ENCODE measurements around the gene PPP1R15A. TPM values are rescaled to one million over a fixed set of nuclear protein-coding genes. Genes with fewer than 3 reads are reported as not detected.
"Not testable (repeated sequence)": the region's sequence is repeated elsewhere in the genome, so short reads cannot be mapped to it uniquely, and the experiment has no call there.

The PPP1R15A gene
- total RNA-seq, 1 experiment from 2014 or later = 36.4 TPM

DNA sequence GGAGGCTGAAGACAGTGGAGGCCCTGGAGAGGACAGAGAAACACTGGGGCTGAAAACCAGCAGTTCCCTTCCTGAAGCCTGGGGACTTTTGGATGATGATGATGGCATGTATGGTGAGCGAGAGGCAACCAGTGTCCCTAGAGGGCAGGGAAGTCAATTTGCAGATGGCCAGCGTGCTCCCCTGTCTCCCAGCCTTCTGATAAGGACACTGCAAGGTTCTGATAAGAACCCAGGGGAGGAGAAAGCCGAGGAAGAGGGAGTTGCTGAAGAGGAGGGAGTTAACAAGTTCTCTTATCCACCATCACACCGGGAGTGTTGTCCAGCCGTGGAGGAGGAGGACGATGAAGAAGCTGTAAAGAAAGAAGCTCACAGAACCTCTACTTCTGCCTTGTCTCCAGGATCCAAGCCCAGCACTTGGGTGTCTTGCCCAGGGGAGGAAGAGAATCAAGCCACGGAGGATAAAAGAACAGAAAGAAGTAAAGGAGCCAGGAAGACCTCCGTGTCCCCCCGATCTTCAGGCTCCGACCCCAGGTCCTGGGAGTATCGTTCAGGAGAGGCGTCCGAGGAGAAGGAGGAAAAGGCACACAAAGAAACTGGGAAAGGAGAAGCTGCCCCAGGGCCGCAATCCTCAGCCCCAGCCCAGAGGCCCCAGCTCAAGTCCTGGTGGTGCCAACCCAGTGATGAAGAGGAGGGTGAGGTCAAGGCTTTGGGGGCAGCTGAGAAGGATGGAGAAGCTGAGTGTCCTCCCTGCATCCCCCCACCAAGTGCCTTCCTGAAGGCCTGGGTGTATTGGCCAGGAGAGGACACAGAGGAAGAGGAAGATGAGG is 1.5 kb downstream of the PPP1R15A start:
- no peaks in the 10 kb centered on the region for H3K27me3 ChIP-seq
- no peaks in the 10 kb centered on the region for H3K9me3 ChIP-seq
- H3K4me3 ChIP-seq = peak overlapping the region; percentile 96
- peaks cover 64% of the 10 kb centered on the region for H3K36me3 ChIP-seq
- no peak for DNase-seq

- Histone ChIP-seq H3K4me3 (peak overlapping the region; percentile 96), H3K9me3 (no peaks in the 10 kb centered on the region), H3K27me3 (no peaks in the 10 kb centered on the region), H3K36me3 (peaks cover 65% of the 10 kb centered on the region)
- peak; percentile 81 for DNase-seq
Measured at GRCh38 chr19:48874303-48875135, 2.3 kb downstream of the PPP1R15A start.

GRCh38 chr19:48876043-48876981 is 4.1 kb downstream of the PPP1R15A start:
- H3K9me3 ChIP-seq, H3K27me3 ChIP-seq: not testable (repeated sequence)
- Histone ChIP-seq H3K4me3 (peak overlapping the region; percentile 96), H3K36me3 (peaks cover 69% of the 10 kb centered on the region)
- peak; percentile 65 for DNase-seq

DNA sequence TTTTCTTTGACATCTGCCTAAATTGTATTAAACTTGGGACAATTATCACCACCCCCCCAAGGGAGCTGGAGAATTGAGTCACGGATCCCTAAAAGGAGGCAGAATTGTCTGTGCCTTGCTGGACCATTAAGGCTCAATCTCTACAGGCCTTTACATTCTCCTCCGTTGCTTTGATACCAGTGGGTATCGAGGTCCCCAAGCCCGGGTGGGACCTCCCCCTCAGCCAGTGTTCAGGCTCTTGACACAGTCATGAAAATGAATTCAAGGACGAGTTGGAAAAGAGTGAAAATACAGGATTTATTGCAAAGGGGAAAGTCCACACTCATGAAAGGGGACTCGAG is 5.6 kb downstream of the PPP1R15A start:
- Histone ChIP-seq H3K9me3 (no peaks in the 10 kb centered on the region), H3K36me3 (peaks cover 71% of the 10 kb centered on the region), H3K4me3 (no peak overlapping the region), H3K27me3 (no peaks in the 10 kb centered on the region)
- no peak for DNase-seq

DNA sequence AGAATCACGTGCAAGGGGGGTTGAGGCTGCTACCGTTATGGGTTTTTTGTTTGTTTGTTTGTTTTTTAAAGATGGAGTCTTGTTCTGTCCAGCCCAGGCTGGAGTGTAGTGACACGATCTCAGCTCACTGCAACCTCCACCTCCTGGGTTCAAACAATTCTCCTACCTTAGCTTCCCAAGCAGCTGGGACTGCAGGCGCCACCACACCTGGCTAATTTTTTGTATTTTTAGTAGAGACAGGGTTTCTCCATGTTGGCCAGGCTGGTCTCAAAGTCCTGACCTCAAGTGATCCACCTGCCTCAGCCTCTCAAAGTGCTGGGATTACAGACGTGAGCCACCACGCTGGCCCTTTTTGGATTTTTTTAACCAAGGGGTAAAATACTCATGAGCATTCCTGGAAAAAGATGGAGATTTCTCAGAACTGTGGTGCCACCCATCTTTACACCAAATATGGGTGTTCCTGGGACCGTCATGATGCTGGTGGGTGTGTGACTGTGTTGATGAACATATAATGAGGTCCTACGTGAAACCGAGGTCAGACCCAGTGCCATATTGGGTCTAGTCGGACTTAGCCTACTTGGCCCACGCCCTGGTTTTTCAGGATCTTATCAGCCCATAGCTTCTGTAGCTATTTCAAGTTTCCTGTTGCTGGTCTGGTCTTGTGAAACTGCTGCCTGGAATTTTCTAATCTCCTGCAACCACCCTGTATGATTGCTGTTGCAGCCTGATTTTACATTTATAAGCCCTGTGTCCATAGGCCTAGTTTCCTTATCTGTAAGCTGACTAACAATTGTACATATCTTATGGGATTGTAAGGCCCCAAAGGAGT is 6.2 kb downstream of the PPP1R15A start:
- no peak for DNase-seq
- Histone ChIP-seq H3K27me3 (no peaks in the 10 kb centered on the region), H3K36me3 (peaks cover 66% of the 10 kb centered on the region), H3K9me3 (no peaks in the 10 kb centered on the region), H3K4me3 (no peak overlapping the region)

DNA sequence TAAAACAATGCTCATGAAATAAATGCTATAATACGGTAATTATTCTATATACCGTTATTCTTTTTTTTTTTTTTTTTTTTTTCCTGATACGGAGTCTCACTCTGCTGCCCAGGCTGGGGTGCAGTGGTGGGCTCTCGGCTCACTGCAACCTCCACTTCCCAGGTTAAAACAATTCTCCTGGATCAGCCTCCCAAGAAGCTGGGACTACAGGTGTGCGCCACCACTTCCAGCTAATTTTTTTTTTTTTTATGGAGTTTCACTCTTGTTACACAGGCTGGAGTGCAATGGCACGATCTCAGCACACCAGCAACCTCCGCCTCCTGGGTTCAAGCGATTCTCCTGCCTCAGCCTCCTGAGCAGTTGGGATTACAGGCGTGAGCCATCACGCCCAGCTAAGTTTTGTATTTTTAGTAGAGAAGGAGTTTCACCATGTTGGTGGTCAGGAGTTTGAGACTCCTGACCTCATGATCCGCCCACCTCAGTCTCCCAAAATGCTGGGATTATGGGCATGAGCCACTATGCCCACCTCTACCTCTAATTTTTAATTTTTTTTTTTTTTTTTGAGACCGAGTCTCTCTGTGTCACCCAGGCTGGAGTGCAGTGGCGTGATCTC is 6.9 kb downstream of the PPP1R15A start:
- Histone ChIP-seq H3K9me3 (no peaks in the 10 kb centered on the region), H3K4me3 (no peak overlapping the region), H3K27me3 (no peaks in the 10 kb centered on the region), H3K36me3 (peaks cover 58% of the 10 kb centered on the region)
- no peak for DNase-seq

- H3K27me3 ChIP-seq, DNase-seq, H3K9me3 ChIP-seq, H3K4me3 ChIP-seq: not testable (repeated sequence)
- H3K36me3 ChIP-seq = peaks cover 53% of the 10 kb centered on the region
Measured at GRCh38 chr19:48879696-48880095, 7.5 kb downstream of the PPP1R15A start.

GRCh38 chr19:48881741-48882657 is 9.8 kb downstream of the PPP1R15A start:
- DNase-seq = no peak
- Histone ChIP-seq H3K36me3 (peaks cover 30% of the 10 kb centered on the region), H3K4me3 (no peak overlapping the region), H3K9me3 (no peaks in the 10 kb centered on the region), H3K27me3 (no peaks in the 10 kb centered on the region)

DNA sequence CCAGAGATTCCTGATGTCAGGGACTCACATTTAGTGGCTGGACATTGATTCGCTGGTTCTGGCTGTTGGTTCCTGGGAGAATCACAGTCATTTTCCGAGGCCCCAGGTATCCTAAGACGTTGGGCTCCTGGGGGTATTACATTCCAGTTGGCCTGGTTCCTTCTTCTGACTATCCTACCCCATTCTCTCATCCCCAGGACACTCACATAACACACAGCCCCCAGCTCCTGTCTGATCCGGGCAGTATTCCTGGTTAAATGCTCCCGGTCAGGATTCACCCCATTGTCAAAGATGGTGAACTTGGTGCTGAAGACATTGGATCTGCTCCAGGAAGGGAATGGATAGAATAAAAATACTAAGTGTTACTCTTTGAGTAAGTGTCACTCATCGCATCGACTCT is 11.5 kb downstream of the PPP1R15A start:
- DNase-seq = no peak

DNA sequence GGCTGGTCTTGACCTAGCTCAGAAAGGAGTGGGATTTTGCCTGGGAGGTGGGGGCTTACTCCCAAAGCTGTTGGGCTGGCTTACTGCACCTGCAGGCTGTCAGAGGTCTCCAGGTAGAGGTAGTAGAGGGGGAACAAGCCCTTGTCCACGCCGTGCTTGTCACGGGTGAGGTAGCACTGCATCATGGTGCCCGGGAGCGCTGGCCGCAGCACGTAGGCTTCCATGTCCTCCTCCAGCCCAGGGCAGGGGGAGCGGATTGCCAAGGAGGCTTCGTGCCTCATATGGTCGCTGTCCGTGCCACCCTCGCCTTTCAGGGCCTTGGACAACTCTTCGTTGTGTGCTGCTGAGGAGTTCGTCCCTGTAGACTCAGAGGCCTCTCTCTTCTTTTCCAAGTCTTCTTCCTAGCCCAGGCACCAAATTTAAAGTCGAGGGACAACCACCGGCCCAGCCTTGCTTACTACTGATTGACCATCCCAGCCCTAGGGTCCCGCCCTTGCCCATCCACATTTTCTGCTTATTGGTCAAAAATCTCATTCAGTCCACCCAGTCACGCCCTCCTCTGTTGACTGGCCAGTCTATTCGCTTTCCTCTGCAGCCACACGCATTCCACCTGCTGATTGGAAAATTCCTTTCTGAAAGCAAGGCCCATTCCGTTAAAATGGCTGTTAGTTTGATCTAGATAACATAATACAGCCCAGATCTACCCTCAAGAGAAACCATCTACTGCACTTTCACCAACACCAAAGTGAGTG is 15.8 kb downstream of the PPP1R15A start:
- Histone ChIP-seq H3K36me3 (no peaks in the 10 kb centered on the region), H3K4me3 (no peak overlapping the region), H3K27me3 (no peaks in the 10 kb centered on the region), H3K9me3 (no peaks in the 10 kb centered on the region)
- DNase-seq = no peak

More for the DNA sequence above, 11.5 kb downstream of the PPP1R15A start:
- peaks cover 12% of the 10 kb centered on the region for H3K36me3 ChIP-seq
- H3K9me3 ChIP-seq = no peaks in the 10 kb centered on the region
- H3K4me3 ChIP-seq = no peak overlapping the region
- H3K27me3 ChIP-seq = no peaks in the 10 kb centered on the region

GRCh38 chr19:48889496-48889895 is 17.3 kb downstream of the PPP1R15A start:
- not testable (repeated sequence) for H3K9me3 ChIP-seq, H3K36me3 ChIP-seq, H3K27me3 ChIP-seq, H3K4me3 ChIP-seq, DNase-seq

- Histone ChIP-seq H3K27me3 (no peaks in the 10 kb centered on the region), H3K4me3 (no peak overlapping the region), H3K36me3 (no peaks in the 10 kb centered on the region), H3K9me3 (no peaks in the 10 kb centered on the region)
- no peak for DNase-seq
Measured at GRCh38 chr19:48890551-48890950, 18.3 kb downstream of the PPP1R15A start.

GRCh38 chr19:48895226-48895625 is 23.0 kb downstream of the PPP1R15A start:
- H3K9me3 ChIP-seq = no peaks in the 10 kb centered on the region
- no peak overlapping the region for H3K4me3 ChIP-seq
- no peaks in the 10 kb centered on the region for H3K36me3 ChIP-seq
- no peak for DNase-seq
- H3K27me3 ChIP-seq = no peaks in the 10 kb centered on the region

GRCh38 chr19:48896191-48896720 is 24.0 kb downstream of the PPP1R15A start:
- Histone ChIP-seq H3K27me3 (no peaks in the 10 kb centered on the region), H3K9me3 (no peaks in the 10 kb centered on the region), H3K4me3 (no peak overlapping the region), H3K36me3 (peaks cover 5% of the 10 kb centered on the region)
- DNase-seq = no peak

All from MG63 (cell line).